ENCODE results near the gene TMEM62. TPM values are rescaled to one million over a fixed set of nuclear protein-coding genes. Genes with fewer than 3 reads are reported as not detected.
"Not testable (repeated sequence)": the region's sequence is repeated elsewhere in the genome, so short reads cannot be mapped to it uniquely, and the experiment has no call there.

The TMEM62 gene
- total RNA-seq, 4 donors from 2014 or later: 37.1 to 50.0 (median 42.6) TPM

- WGBS, 2 donors: 89 to 91% methylated on average over 10 of the region's 10 CpGs
Observed at GRCh38 chr15:43196760-43197548, 63.6 kb downstream of the TMEM62 start.

GRCh38 chr15:43197773-43198172 lies 64.4 kb downstream of the TMEM62 start:
- DNase-seq; H3K4me1 ChIP-seq; H3K27me3 ChIP-seq; H3K27ac ChIP-seq; intact Hi-C loops (cut with DNase I); H3K9me3 ChIP-seq; H3K4me3 ChIP-seq (replicated peaks in 1 of 3): not testable (repeated sequence)
- peaks cover 26 to 40% of the 10 kb centered on the region in 2 donors for H3K36me3 ChIP-seq
- 92 to 95% methylated on average over 3 of the region's 3 CpGs for WGBS, 2 donors

More at GRCh38 chr15:43196760-43197548, 63.6 kb downstream of the TMEM62 start:
- no peaks in the 10 kb centered on the region for H3K27me3 ChIP-seq
- no peaks in the 10 kb centered on the region for H3K4me1 ChIP-seq
- H3K4me3 ChIP-seq (replicated peaks in 1 of 3): no peak overlapping the region
- TF ChIP-seq CTCF (IDR thresholded peaks at IDR 0.05): no peak
- intact Hi-C loops (cut with DNase I): no loop called here
- no peak overlapping the region for H3K27ac ChIP-seq
- H3K36me3 ChIP-seq: peaks cover 34 to 48% of the 10 kb centered on the region in 2 donors
- H3K9me3 ChIP-seq: no peaks in the 10 kb centered on the region
- no peak for DNase-seq

GRCh38 chr15:43198556-43198955 lies 65.2 kb downstream of the TMEM62 start:
- H3K4me1 ChIP-seq; DNase-seq; intact Hi-C loops (cut with DNase I); H3K27ac ChIP-seq; H3K27me3 ChIP-seq; H3K4me3 ChIP-seq (replicated peaks in 1 of 3); H3K9me3 ChIP-seq: not testable (repeated sequence)
- 96 to 98% methylated on average over 4 of the region's 4 CpGs for WGBS, 2 donors
- peaks cover 18 to 32% of the 10 kb centered on the region in 2 donors for H3K36me3 ChIP-seq

GRCh38 chr15:43198992-43199391 lies 65.6 kb downstream of the TMEM62 start:
- Histone ChIP-seq H3K4me1 (peaks cover 0 to under 1% of the 10 kb centered on the region in 2 donors), H3K27ac (no peak overlapping the region), H3K36me3 (peaks cover 15 to 29% of the 10 kb centered on the region in 2 donors), H3K27me3 (no peaks in the 10 kb centered on the region), H3K9me3 (no peaks in the 10 kb centered on the region), H3K4me3 (replicated peaks in 1 of 3) (no peak overlapping the region)
- no peak for DNase-seq
- intact Hi-C loops (cut with DNase I): no loop called here
- no peak for TF ChIP-seq CTCF (IDR thresholded peaks at IDR 0.05)
- 90 to 100% methylated on average over 2 to 3 of the region's 3 CpGs for WGBS, 2 donors

GRCh38 chr15:43199945-43200488 lies 66.6 kb downstream of the TMEM62 start:
- no peak for DNase-seq
- Histone ChIP-seq H3K27ac (no peak overlapping the region), H3K9me3 (no peaks in the 10 kb centered on the region), H3K27me3 (no peaks in the 10 kb centered on the region), H3K4me1 (peaks cover 0 to 3% of the 10 kb centered on the region in 2 donors), H3K36me3 (peaks cover 9 to 21% of the 10 kb centered on the region in 2 donors), H3K4me3 (replicated peaks in 1 of 3) (no peak overlapping the region)
- 87 to 89% methylated on average over 3 of the region's 3 CpGs for WGBS, 2 donors
- TF ChIP-seq POLR2A (IDR thresholded peaks at IDR 0.05): no peak
- TF ChIP-seq CTCF (IDR thresholded peaks at IDR 0.05): no peak
- intact Hi-C loops (cut with DNase I): no loop called here
